Measurements from ENCODE around the gene FARS2. TPM values are rescaled to one million over a fixed set of nuclear protein-coding genes. Genes with fewer than 3 reads are reported as not detected.

FARS2 gene
- polyA plus RNA-seq, 1 donor from 2014 or later, result 11.9 TPM

GRCh38 chr6:5516036-5516435 lies 254.7 kb downstream of the FARS2 start:
- no peaks in the 10 kb centered on the region for H3F3A ChIP-seq (ENCODE audit: insufficient read depth, low read length, poor library complexity, severe bottlenecking)
- no peaks in the 10 kb centered on the region for H3K9me2 ChIP-seq (ENCODE audit: insufficient read depth, low read length)
- no peaks in the 10 kb centered on the region for H3K36me3 ChIP-seq (ENCODE audit: insufficient read depth, low read length)
- H3K9me3 ChIP-seq (ENCODE audit: low read length), result no peaks in the 10 kb centered on the region
- H2AFZ ChIP-seq (ENCODE audit: low read depth, low read length), result no peak overlapping the region
- no peaks in the 10 kb centered on the region for H3K79me2 ChIP-seq (replicated peaks; ENCODE audit: insufficient read depth, low read length)
- H3K27me3 ChIP-seq (ENCODE audit: insufficient read depth, low read depth, low read length), result no peaks in the 10 kb centered on the region
- H3K27ac ChIP-seq (ENCODE audit: low read length), result no peak overlapping the region
- H3K4me3 ChIP-seq (ENCODE audit: low read length), result no peak overlapping the region
- no peak overlapping the region for H3K9ac ChIP-seq (ENCODE audit: low read length)
- H4K20me1 ChIP-seq (ENCODE audit: insufficient read depth), result no peaks in the 10 kb centered on the region
- TF ChIP-seq EZH2 (IDR thresholded peaks at IDR 0.05; ENCODE audit: borderline replicate concordance, insufficient read depth, low read length, poor library complexity, severe bottlenecking) (no peak), TAF1 (IDR thresholded peaks at IDR 0.05; ENCODE audit: low read depth) (no peak), RAD21 (conservative IDR thresholded peaks at IDR 0.05) (no peak), MXI1 (conservative IDR thresholded peaks at IDR 0.05; ENCODE audit: poor library complexity, severe bottlenecking) (no peak), REST (IDR thresholded peaks at IDR 0.05; ENCODE audit: borderline replicate concordance) (no peak), CTCF (IDR thresholded peaks at IDR 0.05; ENCODE audit: poor library complexity, severe bottlenecking) (no peak), POLR2AphosphoS5 (IDR thresholded peaks at IDR 0.05) (no peak), EP300 (conservative IDR thresholded peaks at IDR 0.05; ENCODE audit: poor library complexity, severe bottlenecking) (no peak), SMC3 (conservative IDR thresholded peaks at IDR 0.05; ENCODE audit: poor library complexity) (no peak)
- no peak overlapping the region for H3K4me2 ChIP-seq (ENCODE audit: low read length)

GRCh38 chr6:5517796-5518195 lies 256.5 kb downstream of the FARS2 start:
- H3K36me3 ChIP-seq (ENCODE audit: insufficient read depth, low read length), result no peaks in the 10 kb centered on the region
- no peak overlapping the region for H2AFZ ChIP-seq (ENCODE audit: low read depth, low read length)
- no peaks in the 10 kb centered on the region for H3K79me2 ChIP-seq (replicated peaks; ENCODE audit: insufficient read depth, low read length)
- no peak overlapping the region for H3K27ac ChIP-seq (ENCODE audit: low read length)
- no peak for TF ChIP-seq POLR2AphosphoS5 (IDR thresholded peaks at IDR 0.05)
- TF ChIP-seq SMC3 (conservative IDR thresholded peaks at IDR 0.05; ENCODE audit: poor library complexity), result no peak
- no peak for TF ChIP-seq REST (IDR thresholded peaks at IDR 0.05; ENCODE audit: borderline replicate concordance)
- TF ChIP-seq CTCF (IDR thresholded peaks at IDR 0.05; ENCODE audit: poor library complexity, severe bottlenecking), result no peak
- TF ChIP-seq TAF1 (IDR thresholded peaks at IDR 0.05; ENCODE audit: low read depth), result no peak
- TF ChIP-seq MXI1 (conservative IDR thresholded peaks at IDR 0.05; ENCODE audit: poor library complexity, severe bottlenecking), result no peak
- no peak for TF ChIP-seq RAD21 (conservative IDR thresholded peaks at IDR 0.05)
- no peak for TF ChIP-seq EP300 (conservative IDR thresholded peaks at IDR 0.05; ENCODE audit: poor library complexity, severe bottlenecking)
- TF ChIP-seq EZH2 (IDR thresholded peaks at IDR 0.05; ENCODE audit: borderline replicate concordance, insufficient read depth, low read length, poor library complexity, severe bottlenecking), result no peak
- no peak overlapping the region for H3K4me2 ChIP-seq (ENCODE audit: low read length)
- H3F3A ChIP-seq (ENCODE audit: insufficient read depth, low read length, poor library complexity, severe bottlenecking), result no peaks in the 10 kb centered on the region
- H3K9me2 ChIP-seq (ENCODE audit: insufficient read depth, low read length), result no peaks in the 10 kb centered on the region
- H4K20me1 ChIP-seq (ENCODE audit: insufficient read depth), result no peaks in the 10 kb centered on the region
- no peak overlapping the region for H3K4me3 ChIP-seq (ENCODE audit: low read length)
- no peaks in the 10 kb centered on the region for H3K27me3 ChIP-seq (ENCODE audit: insufficient read depth, low read depth, low read length)
- H3K9ac ChIP-seq (ENCODE audit: low read length), result no peak overlapping the region
- H3K9me3 ChIP-seq (ENCODE audit: low read length), result no peaks in the 10 kb centered on the region
